Fibroblast of the aortic adventitia (primary cell): ENCODE data around the gene DNAH7. TPM values are rescaled to one million over a fixed set of nuclear protein-coding genes. Genes with fewer than 3 reads are reported as not detected.
A peak's percentile ranks its signal among the peaks of the same experiment; 100 is the strongest.

Experiments used
- DNase-seq: peaks from one replicate; pipeline ENCODE4 v3.0.0-alpha.2; 2010; ENCODE audit warnings: low read depth
- H3K4me3 ChIP-seq: 2 replicates; pipeline ENCODE4 v1.5.1; 2011; ENCODE audit warnings: low read depth, mild to moderate bottlenecking, control low read depth, low read length, moderate library complexity
- CTCF ChIP-seq: IDR thresholded peaks from 2 replicates; pipeline ENCODE4 v1.5.1; 2011; ENCODE audit warnings: mild to moderate bottlenecking, low read length, control low read depth, inconsistent platforms; ENCODE audit not compliant: insufficient read depth
- total RNA-seq: library from RNA; depleted of rRNA; stranded (reverse); fragments of >200 nt; gene quantifications from 2 replicates; pipeline ENCODE4 v1.2.3, GENCODE V29; 2012; ENCODE audit warnings: low replicate concordance

DNAH7 gene
- total RNA-seq, 1 donor = 2.6 TPM

GRCh38 chr2:195891081-195891480, 177.6 kb downstream of the DNAH7 start:
- H3K4me3 ChIP-seq = no peak overlapping the region
- no peak for TF ChIP-seq CTCF
- DNase-seq = no peak

- H3K4me3 ChIP-seq = no peak overlapping the region
- no peak for TF ChIP-seq CTCF
- no peak for DNase-seq
Observed at GRCh38 chr2:195879153-195879552, 189.5 kb downstream of the DNAH7 start.

GRCh38 chr2:195871326-195871725, 197.3 kb downstream of the DNAH7 start:
- no peak for TF ChIP-seq CTCF
- peak; percentile 6 for DNase-seq

GRCh38 chr2:195864316-195864715, 204.3 kb downstream of the DNAH7 start:
- DNase-seq = no peak
- H3K4me3 ChIP-seq = no peak overlapping the region
- TF ChIP-seq CTCF = no peak

More at GRCh38 chr2:195871326-195871725, 197.3 kb downstream of the DNAH7 start:
- H3K4me3 ChIP-seq = no peak overlapping the region

GRCh38 chr2:195863564-195863963, 205.1 kb downstream of the DNAH7 start:
- no peak for TF ChIP-seq CTCF
- DNase-seq = no peak
- H3K4me3 ChIP-seq = no peak overlapping the region

- no peak for TF ChIP-seq CTCF
- no peak overlapping the region for H3K4me3 ChIP-seq
- no peak for DNase-seq
Observed at GRCh38 chr2:195863121-195863520, 205.5 kb downstream of the DNAH7 start.

- DNase-seq = peak; percentile 54
- no peak for TF ChIP-seq CTCF
- H3K4me3 ChIP-seq = no peak overlapping the region
Observed at GRCh38 chr2:195861821-195862220, 206.8 kb downstream of the DNAH7 start.
